ENCODE results near the gene ITGA5. TPM values are rescaled to one million over a fixed set of nuclear protein-coding genes. Genes with fewer than 3 reads are reported as not detected.

Gene ITGA5
- total and polyA plus RNA-seq, 2 of the 13 experiments (the other 11 are each of a cell fraction or from before 2014, with no cell fraction given) = 0.20 to 0.40 TPM

GRCh38 chr12:54390668-54391551 is 28.2 kb downstream of the ITGA5 start:
- no TSS peak for BruUV-seq (replicated peaks)
- in situ Hi-C loops (cut with HindIII; ENCODE audit: extremely low pct_ligation_motif_present, low pct_unique_long_range_greater_than_20kb) = no loop called here
- ChIA-PET POLR2A (no interaction called here), CTCF (ENCODE audit: low intra/inter-chr PET ratio, low total read pairs) (no interaction called here)
- Histone ChIP-seq H3K9ac (ENCODE audit: insufficient read depth, low read depth, low read length) (no peak overlapping the region), H4K20me1 (ENCODE audit: insufficient read depth, low read length) (no peaks in the 10 kb centered on the region), H3K27ac (ENCODE audit: extremely low read length, insufficient read depth, low read length) (no peak overlapping the region), H2AFZ (ENCODE audit: low read length) (no peak overlapping the region), H3K4me3 (replicated peaks in 1 of 3; ENCODE audit: insufficient read depth in 1 of 3, low read depth in 2 of 3, low read length in 3 of 3) (no peak overlapping the region), H3K79me2 (ENCODE audit: insufficient read depth, low read length) (no peaks in the 10 kb centered on the region), H3K9me3 (ENCODE audit: low read length) (no peaks in the 10 kb centered on the region), H3K27me3 (ENCODE audit: control insufficient read depth in 1 of 2, insufficient read depth in 2 of 2, low read length in 2 of 2) (peaks cover 0 to 2% of the 10 kb centered on the region in 2 experiments; a peak in 3 of 5 replicates), H3K4me2 (ENCODE audit: low read depth, low read length) (no peak overlapping the region), H3K4me1 (ENCODE audit: insufficient read depth, low read length) (peaks cover 16% of the 10 kb centered on the region), H3K36me3 (replicated peaks in 1 of 2; ENCODE audit: control insufficient read depth in 1 of 2, insufficient read depth in 2 of 2, low read length in 2 of 2) (no peaks in the 10 kb centered on the region)
- ATAC-seq (no peak), FAIRE-seq (no peak), DNase-seq (ENCODE audit: low spot score) (no peak)
- WGBS (ENCODE audit: low lambda C conversion rate) = 69% methylated on average over 36 of the region's 51 CpGs
- intact Hi-C loops (cut with micrococcal nuclease; ENCODE audit: unreplicated experiment) = no loop called here
- TF ChIP-seq NFIB (CRISPR knock-in tag; IDR thresholded peaks at IDR 0.05; ENCODE audit: borderline replicate concordance) = no peak
- no peak for TF ChIP-seq ATF7 (IDR thresholded peaks at IDR 0.05)
- no peak for TF ChIP-seq ATF7 (CRISPR knock-in tag; IDR thresholded peaks at IDR 0.05)

GRCh38 chr12:54390176-54390667 is 28.8 kb downstream of the ITGA5 start:
- no peaks in the 10 kb centered on the region for H4K20me1 ChIP-seq (ENCODE audit: insufficient read depth, low read length)
- no peak overlapping the region for H2AFZ ChIP-seq (ENCODE audit: low read length)
- no TSS peak for BruUV-seq (replicated peaks)
- H3K79me2 ChIP-seq (ENCODE audit: insufficient read depth, low read length) = no peaks in the 10 kb centered on the region
- CTCF ChIA-PET (ENCODE audit: low intra/inter-chr PET ratio, low total read pairs) = no interaction called here
- ATAC-seq (peak; percentile 63), DNase-seq (ENCODE audit: low spot score) (no peak), FAIRE-seq (no peak)
- POLR2A ChIA-PET = no interaction called here
- H3K27me3 ChIP-seq (ENCODE audit: control insufficient read depth in 1 of 2, insufficient read depth in 2 of 2, low read length in 2 of 2) = peaks cover 0 to 2% of the 10 kb centered on the region in 2 experiments; a peak in 3 of 5 replicates
- WGBS (ENCODE audit: low lambda C conversion rate) = 12% methylated on average over 5 of the region's 7 CpGs
- intact Hi-C loops (cut with micrococcal nuclease; ENCODE audit: unreplicated experiment) = no loop called here
- no peak for TF ChIP-seq RNF2 (conservative IDR thresholded peaks at IDR 0.05; ENCODE audit: low read depth)
- no peaks in the 10 kb centered on the region for H3K36me3 ChIP-seq (replicated peaks in 1 of 2; ENCODE audit: control insufficient read depth in 1 of 2, insufficient read depth in 2 of 2, low read length in 2 of 2)
- no peak overlapping the region for H3K9ac ChIP-seq (ENCODE audit: insufficient read depth, low read depth, low read length)
- H3K4me2 ChIP-seq (ENCODE audit: low read depth, low read length) = peak overlapping the region; percentile 18; the same call in 1 of the 2 replicates
- no peak overlapping the region; a peak in 1 of 6 replicates for H3K4me3 ChIP-seq (replicated peaks in 1 of 3; ENCODE audit: insufficient read depth in 1 of 3, low read depth in 2 of 3, low read length in 3 of 3)
- no peak overlapping the region for H3K27ac ChIP-seq (ENCODE audit: extremely low read length, insufficient read depth, low read length)
- H3K9me3 ChIP-seq (ENCODE audit: low read length) = no peaks in the 10 kb centered on the region
- in situ Hi-C loops (cut with HindIII; ENCODE audit: extremely low pct_ligation_motif_present, low pct_unique_long_range_greater_than_20kb) = no loop called here
- H3K4me1 ChIP-seq (ENCODE audit: insufficient read depth, low read length) = peaks cover 23% of the 10 kb centered on the region
